ENCODE results near the gene OSBPL8.

- TF ChIP-seq, protein P1, sequence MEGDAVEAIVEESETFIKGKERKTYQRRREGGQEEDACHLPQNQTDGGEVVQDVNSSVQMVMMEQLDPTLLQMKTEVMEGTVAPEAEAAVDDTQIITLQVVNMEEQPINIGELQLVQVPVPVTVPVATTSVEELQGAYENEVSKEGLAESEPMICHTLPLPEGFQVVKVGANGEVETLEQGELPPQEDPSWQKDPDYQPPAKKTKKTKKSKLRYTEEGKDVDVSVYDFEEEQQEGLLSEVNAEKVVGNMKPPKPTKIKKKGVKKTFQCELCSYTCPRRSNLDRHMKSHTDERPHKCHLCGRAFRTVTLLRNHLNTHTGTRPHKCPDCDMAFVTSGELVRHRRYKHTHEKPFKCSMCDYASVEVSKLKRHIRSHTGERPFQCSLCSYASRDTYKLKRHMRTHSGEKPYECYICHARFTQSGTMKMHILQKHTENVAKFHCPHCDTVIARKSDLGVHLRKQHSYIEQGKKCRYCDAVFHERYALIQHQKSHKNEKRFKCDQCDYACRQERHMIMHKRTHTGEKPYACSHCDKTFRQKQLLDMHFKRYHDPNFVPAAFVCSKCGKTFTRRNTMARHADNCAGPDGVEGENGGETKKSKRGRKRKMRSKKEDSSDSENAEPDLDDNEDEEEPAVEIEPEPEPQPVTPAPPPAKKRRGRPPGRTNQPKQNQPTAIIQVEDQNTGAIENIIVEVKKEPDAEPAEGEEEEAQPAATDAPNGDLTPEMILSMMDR (IDR thresholded peaks at IDR 0.05): no peak
- no peak for TF ChIP-seq POLR2AphosphoS5 (IDR thresholded peaks at IDR 0.05)
- TF ChIP-seq POLR2A (IDR thresholded peaks at IDR 0.05; ENCODE audit: low read depth): no peak
Measured at GRCh38 chr12:76548222-76548837, 11.2 kb downstream of the OSBPL8 start.

All from esophagus muscularis mucosa (tissue), 3 donors.